Activated naive CD4-positive, alpha-beta T cell treated with anti-CD3 and anti-CD28 coated beads, Interleukin-2, amount 10 ng/mL, durations not matched to agents 7 days and 5 days (primary cell): Measurements from ENCODE around the gene PNPLA6.
A peak's percentile ranks its signal among the peaks of the same experiment; 100 is the strongest.

Experiments
- CTCF ChIA-PET: fragments of 350-600 bp; sonication (Branson Sonifier 250); formaldehyde crosslinking; loops from one replicate; lab custom pipeline; 2021; ENCODE audit warnings: antibody characterized with exemption; lab: Charles Lee
- DNase-seq: peaks from one replicate; pipeline ENCODE4 v3.0.0-alpha.2; 2020
- H3K27ac Mint-ChIP-seq: one replicate; pipeline ENCODE4 v1.8.0; 2021; ENCODE audit warnings: mild to moderate bottlenecking, moderate library complexity, mixed read lengths
- H3K27me3 Mint-ChIP-seq: one replicate; pipeline ENCODE4 v1.8.0; 2021; ENCODE audit warnings: mild to moderate bottlenecking, mixed read lengths
- H3K36me3 Mint-ChIP-seq: one replicate; pipeline ENCODE4 v1.8.0; 2021; ENCODE audit warnings: mixed read lengths
- H3K4me1 Mint-ChIP-seq: one replicate; pipeline ENCODE4 v1.8.0; 2021; ENCODE audit warnings: mixed read lengths
- H3K4me3 Mint-ChIP-seq: one replicate; pipeline ENCODE4 v1.8.0; 2021; ENCODE audit warnings: mild to moderate bottlenecking, moderate library complexity, mixed read lengths
- H3K9me3 Mint-ChIP-seq: one replicate; pipeline ENCODE4 v1.8.0; 2021; ENCODE audit warnings: mixed read lengths

The PNPLA6 gene

DNA sequence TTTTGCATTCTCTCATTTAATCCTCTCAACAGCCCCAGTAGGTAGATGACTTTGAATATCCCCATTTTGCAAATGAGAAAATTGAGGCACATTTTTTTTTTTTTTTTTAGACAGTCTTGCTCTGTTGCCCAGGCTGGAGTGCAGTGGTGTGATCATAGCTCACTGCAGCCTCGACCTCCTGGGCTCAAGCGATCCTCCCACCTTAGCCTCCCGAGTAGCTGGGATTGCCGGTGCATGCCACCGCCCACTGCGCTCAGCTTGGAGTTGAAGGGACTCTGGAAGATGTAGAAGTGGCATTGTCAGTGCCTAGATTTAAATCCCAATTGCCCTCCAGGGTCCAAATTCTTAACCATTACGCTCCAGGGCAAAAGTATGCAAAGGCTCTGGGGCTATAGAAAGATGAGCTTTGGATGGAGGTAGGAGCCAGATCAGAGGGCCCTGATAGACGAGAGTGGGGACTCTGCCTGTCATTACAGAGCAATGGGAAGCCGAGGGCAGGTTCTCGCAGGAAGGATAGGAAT, 13.9 kb upstream of the PNPLA6 start:
- Mint-ChIP-seq H3K36me3 (no peaks in the 10 kb centered on the region), H3K9me3 (no peaks in the 10 kb centered on the region), H3K27me3 (peaks cover 19% of the 10 kb centered on the region), H3K4me1 (peaks cover 23% of the 10 kb centered on the region), H3K27ac (no peak overlapping the region), H3K4me3 (peak overlapping the region; percentile 76)
- DNase-seq = no peak
- CTCF ChIA-PET = interaction anchor here (1.1 to 1.4 kb wide), 3 partner anchors 27 to 348 kb away, joined by 3 read pairs; no protein-coding TSS in a partner anchor

DNA sequence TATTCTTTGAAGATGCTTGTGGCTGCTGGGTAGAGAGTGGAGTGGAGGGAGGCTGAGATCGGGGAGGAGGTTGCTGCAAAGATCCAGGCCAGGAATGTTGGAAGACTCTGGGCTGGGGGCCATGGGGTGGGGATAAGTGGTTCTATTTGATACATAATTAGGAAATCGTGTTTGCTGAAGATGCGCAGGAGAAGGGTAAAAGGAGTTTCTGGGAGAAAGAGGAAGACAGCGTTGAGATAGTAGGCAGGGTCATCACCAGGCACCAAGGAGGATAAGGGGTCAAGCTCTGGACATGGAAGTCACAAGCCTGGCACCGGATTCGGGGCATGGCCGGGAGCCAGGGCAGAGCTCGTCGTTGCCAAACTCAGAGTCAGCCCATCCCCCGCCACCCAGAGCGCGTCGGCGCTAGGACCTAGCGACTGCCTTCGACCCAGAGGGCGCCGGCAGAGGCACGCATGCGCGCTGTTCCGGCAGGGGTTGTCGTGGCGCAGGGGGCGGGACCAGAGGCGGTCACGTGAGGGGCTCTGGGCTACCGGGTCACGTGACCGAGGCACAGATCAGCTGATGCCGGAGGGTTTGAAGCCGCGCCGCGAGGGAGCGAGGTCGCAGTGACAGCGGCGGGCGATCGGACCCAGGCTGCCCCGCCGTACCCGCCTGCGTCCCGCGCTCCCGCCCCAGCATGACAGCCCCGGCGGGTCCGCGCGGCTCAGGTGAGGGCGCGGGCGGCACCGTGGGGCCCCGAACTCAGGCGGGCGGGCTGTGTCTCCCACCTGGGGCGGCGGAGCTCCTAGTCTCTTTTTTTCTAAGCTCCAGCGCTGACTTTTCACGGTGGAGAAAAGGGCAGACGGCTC, 13.2 kb upstream of the PNPLA6 start, which contains the start of gene MCOLN1:
Gene MCOLN1, plus strand, starts transcription at position 553 of the 851 bp plus-strand sequence. Its CDS starts 127 bp downstream, at position 680.
- H3K36me3 Mint-ChIP-seq = no peaks in the 10 kb centered on the region
- H3K4me3 Mint-ChIP-seq = peak within 1 kb of the TSS; percentile 76
- H3K27me3 Mint-ChIP-seq = peaks cover 12% of the 10 kb centered on the region
- peak; percentile 99 for DNase-seq
- H3K9me3 Mint-ChIP-seq = no peaks in the 10 kb centered on the region
- H3K4me1 Mint-ChIP-seq = peaks cover 18% of the 10 kb centered on the region
- CTCF ChIA-PET = interaction anchor here (1.1 to 1.4 kb wide), 3 partner anchors 28 to 347 kb away, joined by 3 read pairs; no protein-coding TSS in a partner anchor
- H3K27ac Mint-ChIP-seq = peak within 1 kb of the TSS; percentile 82

DNA sequence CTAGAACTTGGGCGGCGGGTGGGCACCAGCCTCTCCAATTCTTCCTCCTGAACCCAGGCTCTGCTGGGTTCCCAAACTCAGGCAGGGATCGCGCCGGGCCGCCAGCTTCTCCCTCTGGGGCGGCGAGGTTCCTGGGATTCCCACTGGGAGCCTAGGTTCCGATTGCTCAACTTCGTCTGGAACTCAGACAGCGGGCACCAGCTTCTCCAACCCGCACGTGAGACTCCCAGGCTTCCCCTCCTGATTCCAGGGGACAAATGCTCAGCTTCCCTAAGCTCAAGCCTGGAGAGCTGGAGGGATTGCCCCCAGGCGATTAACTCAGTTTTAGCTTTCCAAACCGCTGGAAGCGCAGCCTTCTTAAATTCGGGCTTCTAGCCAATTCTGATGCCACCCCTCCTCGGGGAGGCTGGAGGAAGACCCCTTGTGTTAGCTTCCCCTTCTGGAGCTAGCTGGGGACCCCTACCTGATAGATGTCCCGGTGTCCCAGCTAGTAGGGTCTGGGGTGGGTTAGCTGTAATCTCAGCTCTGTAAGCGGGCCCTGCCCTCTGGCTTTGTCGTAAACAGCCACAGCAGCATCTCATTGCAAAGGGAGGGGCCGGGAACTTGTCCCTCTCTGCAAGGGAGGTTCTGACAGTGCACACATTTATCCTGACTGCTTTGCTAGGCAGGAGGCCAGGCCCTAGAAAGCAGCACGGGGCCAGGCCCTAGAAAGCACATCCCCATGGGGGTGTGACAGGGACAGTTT, 12.4 kb upstream of the PNPLA6 start:
- H3K27me3 Mint-ChIP-seq = peaks cover 4% of the 10 kb centered on the region
- CTCF ChIA-PET = interaction anchor here (0.6 to 1.4 kb wide), 4 partner anchors 12 to 197 kb away, joined by 3 read pairs; partner anchors contain the start of gene PNPLA6
- H3K4me3 Mint-ChIP-seq = peak overlapping the region; percentile 69
- peaks cover 18% of the 10 kb centered on the region for H3K4me1 Mint-ChIP-seq
- H3K36me3 Mint-ChIP-seq = no peaks in the 10 kb centered on the region
- no peak for DNase-seq
- no peak overlapping the region for H3K27ac Mint-ChIP-seq
- no peaks in the 10 kb centered on the region for H3K9me3 Mint-ChIP-seq

DNA sequence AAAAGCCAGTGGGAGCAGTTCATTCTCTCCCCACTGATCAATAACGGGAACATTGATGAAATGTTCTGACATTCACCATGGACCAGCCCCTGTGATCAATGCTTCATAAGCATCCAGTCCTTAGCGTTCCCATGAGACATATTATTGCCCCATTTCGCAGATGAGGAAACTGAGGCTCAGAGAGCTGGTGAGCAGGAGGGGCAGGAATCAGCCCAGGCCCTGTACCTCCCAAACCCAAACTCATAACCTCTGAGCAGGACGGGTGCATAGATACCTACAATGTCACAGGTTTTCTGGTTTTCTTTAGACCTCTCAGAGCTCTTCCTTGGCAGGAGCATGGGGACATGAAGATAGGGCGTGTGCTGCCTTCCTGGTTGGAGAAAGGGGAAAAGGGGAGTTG, 11.0 kb upstream of the PNPLA6 start:
- Mint-ChIP-seq H3K27ac (no peak overlapping the region), H3K36me3 (no peaks in the 10 kb centered on the region), H3K9me3 (no peaks in the 10 kb centered on the region), H3K4me1 (peaks cover 18% of the 10 kb centered on the region), H3K27me3 (no peaks in the 10 kb centered on the region), H3K4me3 (no peak overlapping the region)
- no peak for DNase-seq
- CTCF ChIA-PET = no interaction called here

DNA sequence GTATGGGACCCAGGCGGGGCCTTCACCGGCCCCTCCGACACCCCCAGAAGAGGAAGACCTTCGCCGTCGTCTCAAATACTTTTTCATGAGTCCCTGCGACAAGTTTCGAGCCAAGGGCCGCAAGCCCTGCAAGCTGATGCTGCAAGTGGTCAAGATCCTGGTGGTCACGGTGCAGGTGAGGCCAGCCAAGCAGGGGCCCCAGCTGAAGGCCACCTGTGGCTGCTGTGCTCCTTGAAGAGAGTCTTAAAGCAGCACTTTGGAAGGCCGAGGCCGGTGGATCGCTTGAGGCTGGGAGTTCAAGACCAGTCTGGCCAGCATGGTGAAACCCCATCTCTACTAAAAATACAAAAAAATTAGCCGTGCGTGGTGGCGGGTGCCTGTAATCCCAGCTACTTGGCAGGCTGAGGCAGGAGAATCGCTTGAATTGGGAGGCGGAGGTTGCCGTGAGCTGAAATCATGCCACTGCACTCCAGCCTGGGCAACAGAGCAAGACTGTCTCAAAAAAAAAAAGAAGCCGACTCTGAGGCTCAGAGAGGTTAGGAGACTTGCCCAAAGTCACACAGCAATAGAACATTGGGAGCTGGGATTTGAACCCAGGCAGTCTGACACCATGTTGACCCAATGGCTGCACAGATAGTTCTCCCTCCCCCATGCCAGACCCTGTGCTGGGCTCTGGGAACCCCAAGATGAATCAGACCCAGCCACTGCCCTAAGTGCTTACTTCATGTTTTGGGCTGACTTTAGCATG, 10.4 kb upstream of the PNPLA6 start:
- Mint-ChIP-seq H3K9me3 (no peaks in the 10 kb centered on the region), H3K4me1 (peaks cover 18% of the 10 kb centered on the region), H3K27me3 (no peaks in the 10 kb centered on the region), H3K36me3 (no peaks in the 10 kb centered on the region), H3K4me3 (no peak overlapping the region), H3K27ac (no peak overlapping the region)
- DNase-seq = no peak
- CTCF ChIA-PET = no interaction called here

DNA sequence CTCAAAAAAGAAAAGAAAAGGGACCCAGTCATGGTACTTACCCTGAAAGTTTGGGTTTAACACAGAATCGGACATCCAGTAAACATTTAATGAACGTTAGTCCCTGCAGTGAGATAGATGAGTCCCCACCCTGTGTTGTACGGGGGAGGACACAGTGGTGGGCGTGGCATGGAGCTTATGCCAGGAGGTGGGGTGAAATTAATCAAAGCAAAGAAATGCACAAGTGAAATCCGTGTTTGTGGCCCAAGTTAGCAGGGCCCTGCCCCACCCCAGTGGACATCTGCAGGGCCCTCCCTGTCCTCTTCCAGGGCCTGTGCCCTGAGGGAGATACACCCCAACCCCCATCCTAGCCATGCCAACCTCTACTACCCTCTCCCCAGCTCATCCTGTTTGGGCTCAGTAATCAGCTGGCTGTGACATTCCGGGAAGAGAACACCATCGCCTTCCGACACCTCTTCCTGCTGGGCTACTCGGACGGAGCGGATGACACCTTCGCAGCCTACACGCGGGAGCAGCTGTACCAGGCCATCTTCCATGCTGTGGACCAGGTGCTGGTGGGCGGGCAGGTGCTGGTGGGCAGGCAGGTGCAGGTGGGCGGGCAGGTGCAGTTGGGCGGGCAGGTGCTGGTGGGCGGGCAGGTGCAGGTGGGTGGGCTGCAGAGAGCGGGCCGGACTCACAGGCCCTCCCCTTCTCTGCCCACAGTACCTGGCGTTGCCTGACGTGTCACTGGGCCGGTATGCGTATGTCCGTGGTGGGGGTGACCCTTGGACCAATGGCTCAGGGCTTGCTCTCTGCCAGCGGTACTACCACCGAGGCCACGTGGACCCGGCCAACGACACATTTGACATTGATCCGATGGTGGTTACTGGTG, 9.2 kb upstream of the PNPLA6 start:
- DNase-seq = no peak
- Mint-ChIP-seq H3K36me3 (no peaks in the 10 kb centered on the region), H3K27me3 (no peaks in the 10 kb centered on the region), H3K4me1 (peaks cover 16% of the 10 kb centered on the region), H3K27ac (no peak overlapping the region), H3K9me3 (no peaks in the 10 kb centered on the region), H3K4me3 (no peak overlapping the region)
- CTCF ChIA-PET = no interaction called here

DNA sequence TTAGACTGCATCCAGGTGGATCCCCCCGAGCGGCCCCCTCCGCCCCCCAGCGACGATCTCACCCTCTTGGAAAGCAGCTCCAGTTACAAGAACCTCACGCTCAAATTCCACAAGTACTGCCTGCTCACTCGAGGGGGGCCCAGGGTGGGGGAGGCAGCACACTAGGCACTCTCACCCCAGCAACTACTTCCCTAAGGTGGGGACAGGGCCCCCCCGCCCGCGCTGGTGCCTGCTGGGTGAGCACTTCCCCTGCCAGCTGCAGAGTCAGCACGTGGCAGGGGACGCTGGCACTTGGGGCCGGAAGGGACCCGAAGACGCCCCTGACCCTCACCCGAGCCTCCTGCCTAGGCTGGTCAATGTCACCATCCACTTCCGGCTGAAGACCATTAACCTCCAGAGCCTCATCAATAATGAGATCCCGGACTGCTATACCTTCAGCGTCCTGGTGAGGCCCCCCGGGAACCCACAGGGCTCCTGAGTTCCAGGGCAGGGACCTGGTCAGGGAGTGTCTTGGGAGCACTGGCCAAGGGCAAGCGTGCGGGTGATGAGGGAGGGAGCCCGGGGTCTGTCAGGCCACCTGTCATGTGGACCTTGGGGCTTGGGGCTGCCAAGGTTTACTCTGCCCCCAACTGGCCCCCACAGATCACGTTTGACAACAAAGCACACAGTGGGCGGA, 7.9 kb upstream of the PNPLA6 start:
- Mint-ChIP-seq H3K4me3 (no peak overlapping the region), H3K9me3 (no peaks in the 10 kb centered on the region), H3K36me3 (peaks cover 2% of the 10 kb centered on the region), H3K27ac (no peak overlapping the region), H3K4me1 (peaks cover 5% of the 10 kb centered on the region), H3K27me3 (no peaks in the 10 kb centered on the region)
- no peak for DNase-seq
- CTCF ChIA-PET = no interaction called here

DNA sequence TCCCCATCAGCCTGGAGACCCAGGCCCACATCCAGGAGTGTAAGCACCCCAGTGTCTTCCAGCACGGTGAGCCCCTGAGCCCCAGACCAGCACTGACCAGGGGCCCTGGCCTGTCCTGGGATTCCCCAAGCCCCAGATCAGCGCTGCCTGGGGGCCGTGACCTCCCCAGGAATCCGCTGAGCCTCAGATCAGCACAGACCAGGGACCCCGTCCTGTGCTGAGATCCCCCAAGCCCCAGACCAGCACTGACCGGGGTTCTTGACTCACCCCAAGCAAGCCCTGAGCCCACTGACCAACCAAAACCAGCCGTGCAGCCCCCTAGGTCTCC, 7.4 kb upstream of the PNPLA6 start:
- H3K27ac Mint-ChIP-seq = no peak overlapping the region
- H3K9me3 Mint-ChIP-seq = no peaks in the 10 kb centered on the region
- H3K4me3 Mint-ChIP-seq = no peak overlapping the region
- H3K27me3 Mint-ChIP-seq = no peaks in the 10 kb centered on the region
- peaks cover 2% of the 10 kb centered on the region for H3K36me3 Mint-ChIP-seq
- DNase-seq = no peak
- H3K4me1 Mint-ChIP-seq = peaks cover 9% of the 10 kb centered on the region
- CTCF ChIA-PET = no interaction called here

DNA sequence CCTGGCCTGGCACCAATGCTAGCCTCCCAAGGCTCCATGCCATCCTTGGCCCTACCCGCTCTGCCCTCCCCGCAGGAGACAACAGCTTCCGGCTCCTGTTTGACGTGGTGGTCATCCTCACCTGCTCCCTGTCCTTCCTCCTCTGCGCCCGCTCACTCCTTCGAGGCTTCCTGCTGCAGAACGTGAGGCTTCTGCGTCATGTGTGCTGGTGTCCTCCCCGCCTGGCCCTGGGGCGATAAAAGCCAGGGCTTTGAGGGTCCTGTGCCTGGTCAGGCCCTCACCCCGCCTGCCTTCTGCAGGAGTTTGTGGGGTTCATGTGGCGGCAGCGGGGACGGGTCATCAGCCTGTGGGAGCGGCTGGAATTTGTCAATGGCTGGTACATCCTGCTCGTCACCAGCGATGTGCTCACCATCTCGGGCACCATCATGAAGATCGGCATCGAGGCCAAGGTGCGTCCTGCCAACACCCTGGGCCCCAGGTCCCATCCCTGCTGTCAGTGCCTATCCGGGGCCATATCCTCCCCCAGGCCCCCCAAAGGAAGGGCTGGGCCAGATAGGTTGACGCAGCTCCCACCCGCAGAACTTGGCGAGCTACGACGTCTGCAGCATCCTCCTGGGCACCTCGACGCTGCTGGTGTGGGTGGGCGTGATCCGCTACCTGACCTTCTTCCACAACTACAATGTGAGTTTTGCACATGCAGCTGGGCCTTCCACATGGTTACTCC, 6.8 kb upstream of the PNPLA6 start:
- H3K36me3 Mint-ChIP-seq = peaks cover 2% of the 10 kb centered on the region
- peaks cover 5% of the 10 kb centered on the region for H3K4me1 Mint-ChIP-seq
- H3K4me3 Mint-ChIP-seq = no peak overlapping the region
- no peak overlapping the region for H3K27ac Mint-ChIP-seq
- no peak for DNase-seq
- CTCF ChIA-PET = no interaction called here
- H3K27me3 Mint-ChIP-seq = no peaks in the 10 kb centered on the region
- H3K9me3 Mint-ChIP-seq = no peaks in the 10 kb centered on the region

DNA sequence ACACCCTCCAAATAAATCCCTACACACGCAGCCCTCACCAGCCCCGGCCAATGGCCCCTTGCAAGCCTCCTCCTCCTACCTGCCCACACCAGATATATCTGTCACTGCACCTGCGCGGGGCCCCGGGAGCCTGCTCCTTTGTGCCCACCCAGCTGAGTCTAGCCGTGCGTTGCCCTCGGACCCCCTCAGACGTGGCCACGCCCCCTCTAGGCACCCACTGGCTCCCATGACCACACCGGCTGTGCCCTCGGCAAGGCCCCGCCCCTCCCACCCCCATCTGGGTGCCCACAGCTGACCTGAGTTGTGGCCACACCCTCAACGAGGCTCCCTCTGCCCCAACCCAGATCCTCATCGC, 6.3 kb upstream of the PNPLA6 start:
- Mint-ChIP-seq H3K4me3 (no peak overlapping the region), H3K27me3 (no peaks in the 10 kb centered on the region), H3K9me3 (no peaks in the 10 kb centered on the region), H3K36me3 (peaks cover 2% of the 10 kb centered on the region), H3K4me1 (peaks cover 5% of the 10 kb centered on the region), H3K27ac (no peak overlapping the region)
- CTCF ChIA-PET = no interaction called here
- no peak for DNase-seq

DNA sequence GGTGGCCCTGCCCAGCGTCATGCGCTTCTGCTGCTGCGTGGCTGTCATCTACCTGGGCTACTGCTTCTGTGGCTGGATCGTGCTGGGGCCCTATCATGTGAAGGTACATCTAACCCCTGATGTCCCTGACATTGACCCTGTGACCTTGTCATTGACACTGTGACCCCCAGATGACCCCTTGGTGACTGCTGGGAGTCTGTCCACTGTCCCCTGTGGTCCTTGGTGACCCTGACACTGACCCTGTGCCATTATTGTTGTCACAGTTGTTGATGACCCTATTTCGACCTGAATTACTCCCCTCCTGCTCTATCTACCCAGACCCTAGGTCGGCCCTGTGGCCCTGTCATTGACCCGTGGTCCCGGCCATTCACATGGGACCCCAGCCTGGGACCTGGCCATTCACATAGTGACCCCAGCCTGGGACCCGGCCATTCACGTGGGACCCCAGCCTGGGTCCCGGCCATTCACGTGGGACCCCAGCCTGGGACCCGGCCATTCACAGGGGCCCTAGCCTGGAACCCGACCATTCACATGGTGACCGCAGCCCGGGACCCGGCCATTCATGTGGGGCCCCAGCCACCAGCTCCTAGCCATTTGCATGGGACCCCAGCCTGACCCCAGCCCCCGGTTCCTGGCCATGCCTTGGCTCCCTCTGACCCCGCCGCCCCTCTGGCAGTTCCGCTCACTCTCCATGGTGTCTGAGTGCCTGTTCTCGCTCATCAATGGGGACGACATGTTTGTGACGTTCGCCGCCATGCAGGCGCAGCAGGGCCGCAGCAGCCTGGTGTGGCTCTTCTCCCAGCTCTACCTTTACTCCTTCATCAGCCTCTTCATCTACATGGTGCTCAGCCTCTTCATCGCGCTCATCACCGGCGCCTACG, 5.7 kb upstream of the PNPLA6 start:
- DNase-seq = no peak
- Mint-ChIP-seq H3K27ac (no peak overlapping the region), H3K4me1 (peaks cover 10% of the 10 kb centered on the region), H3K27me3 (no peaks in the 10 kb centered on the region), H3K4me3 (no peak overlapping the region), H3K36me3 (peaks cover 2% of the 10 kb centered on the region), H3K9me3 (no peaks in the 10 kb centered on the region)
- CTCF ChIA-PET = no interaction called here
